ENCODE measurements around the gene HCN2.
"Not testable (repeated sequence)": the region's sequence is repeated elsewhere in the genome, so short reads cannot be mapped to it uniquely, and the experiment has no call there.

The HCN2 gene

DNA sequence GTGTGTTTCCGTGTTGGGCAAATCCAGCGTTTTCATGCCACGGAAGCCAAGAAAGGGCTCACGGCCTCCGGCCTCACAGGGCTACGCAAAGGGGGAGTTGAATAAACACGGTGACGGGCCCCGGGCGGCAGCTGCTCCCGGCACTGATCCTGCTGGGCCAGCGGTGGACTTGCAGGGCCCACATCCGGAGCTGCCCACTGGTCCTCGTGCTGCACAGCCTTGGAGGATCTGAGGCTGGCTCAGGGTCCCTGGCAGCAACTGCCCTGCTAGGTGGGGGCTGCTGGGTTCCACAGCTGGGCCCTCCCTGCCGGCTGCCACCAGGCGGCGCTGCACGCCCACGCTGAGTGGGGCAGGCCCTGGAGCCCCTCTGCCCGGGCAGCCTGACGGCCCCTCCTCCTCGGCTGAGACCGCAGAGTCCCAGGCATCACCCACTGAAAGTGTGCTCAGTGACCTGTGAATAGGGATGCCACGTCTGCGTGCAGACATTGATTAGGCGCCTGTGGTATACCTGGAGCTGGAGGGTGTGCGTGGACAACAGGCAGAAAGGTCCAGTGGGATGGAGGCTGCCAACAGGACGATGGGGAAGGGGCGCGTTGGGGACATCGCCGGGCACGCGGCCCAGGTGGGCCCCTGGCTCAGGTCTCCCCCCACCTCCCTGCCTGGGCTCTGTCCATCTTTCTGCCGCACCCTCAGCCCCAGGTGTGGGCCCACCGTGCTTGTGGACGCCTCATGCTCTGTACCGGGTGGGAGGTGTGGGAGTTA, 5.3 kb upstream of the HCN2 start:
- in situ Hi-C loops (cut with MboI; ENCODE audit: low sequenced_read_pairs) = no loop called here

- in situ Hi-C loops (cut with MboI; ENCODE audit: low sequenced_read_pairs) = not testable (repeated sequence)
These were observed 4.5 kb upstream of the HCN2 start for GRCh38 chr19:585146-585545.

- in situ Hi-C loops (cut with MboI; ENCODE audit: low sequenced_read_pairs) = no loop called here
These were observed 4.0 kb upstream of the HCN2 start for GRCh38 chr19:585551-586110.

- in situ Hi-C loops (cut with MboI; ENCODE audit: low sequenced_read_pairs) = no loop called here
These were observed 1.5 kb upstream of the HCN2 start for GRCh38 chr19:588093-588740.

- in situ Hi-C loops (cut with MboI; ENCODE audit: low sequenced_read_pairs) = no loop called here
These were observed 664 bp upstream of the HCN2 start for GRCh38 chr19:588741-589692.

- in situ Hi-C loops (cut with MboI; ENCODE audit: low sequenced_read_pairs) = no loop called here
These were observed 690 bp downstream of the HCN2 start for GRCh38 chr19:590396-590745.

GRCh38 chr19:590750-591098, 1.0 kb downstream of the HCN2 start:
- in situ Hi-C loops (cut with MboI; ENCODE audit: low sequenced_read_pairs) = no loop called here

- in situ Hi-C loops (cut with MboI; ENCODE audit: low sequenced_read_pairs) = no loop called here
These were observed 1.6 kb downstream of the HCN2 start for GRCh38 chr19:591099-591958.

DNA sequence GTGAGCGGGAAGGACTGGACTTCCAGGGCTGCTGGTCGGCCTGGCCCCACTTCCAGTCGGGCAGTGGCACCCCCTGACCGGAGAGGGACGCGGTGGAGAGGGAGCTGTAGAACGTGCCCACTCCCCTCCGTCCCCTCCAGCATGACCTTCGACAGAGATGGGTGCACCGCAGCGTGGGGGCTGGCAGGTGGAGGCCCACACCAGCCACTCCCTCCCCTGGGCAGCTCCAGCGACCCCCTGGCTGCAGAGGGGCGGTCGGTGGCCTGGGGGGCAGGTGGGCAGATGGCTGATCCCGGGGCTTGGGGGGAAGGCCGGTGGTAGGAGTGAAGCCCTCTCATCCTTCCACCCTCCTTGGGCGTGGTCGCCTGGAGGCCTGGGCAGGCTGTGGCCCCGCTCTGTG, 2.4 kb downstream of the HCN2 start:
- in situ Hi-C loops (cut with MboI; ENCODE audit: low sequenced_read_pairs) = no loop called here

DNA sequence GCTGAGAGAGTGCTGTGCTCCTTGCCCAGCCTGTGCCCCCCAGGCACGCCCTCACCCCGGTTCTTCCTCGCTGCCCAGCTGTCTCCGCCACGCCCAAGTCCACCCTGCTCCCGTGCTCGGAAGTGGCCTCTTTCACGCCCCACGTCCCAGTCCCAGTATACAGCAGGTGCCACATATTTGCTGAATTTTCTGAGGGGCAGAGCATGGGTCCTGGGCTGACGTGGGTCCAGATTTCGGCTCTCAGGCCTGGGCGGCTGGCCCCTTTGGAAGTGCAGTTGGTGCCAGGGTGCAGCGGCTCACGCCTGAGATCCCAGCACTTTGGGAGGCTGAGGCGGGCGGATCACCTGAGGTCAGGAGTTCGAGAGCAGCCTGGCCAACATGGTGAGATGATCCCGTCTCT, 3.4 kb downstream of the HCN2 start:
- in situ Hi-C loops (cut with MboI; ENCODE audit: low sequenced_read_pairs) = no loop called here

GRCh38 chr19:593505-593904, 3.8 kb downstream of the HCN2 start:
- in situ Hi-C loops (cut with MboI; ENCODE audit: low sequenced_read_pairs) = no loop called here

- in situ Hi-C loops (cut with MboI; ENCODE audit: low sequenced_read_pairs) = no loop called here
These were observed 4.7 kb downstream of the HCN2 start for GRCh38 chr19:594265-594870.

GRCh38 chr19:595326-596262, 5.9 kb downstream of the HCN2 start:
- in situ Hi-C loops (cut with MboI; ENCODE audit: low sequenced_read_pairs) = no loop called here

DNA sequence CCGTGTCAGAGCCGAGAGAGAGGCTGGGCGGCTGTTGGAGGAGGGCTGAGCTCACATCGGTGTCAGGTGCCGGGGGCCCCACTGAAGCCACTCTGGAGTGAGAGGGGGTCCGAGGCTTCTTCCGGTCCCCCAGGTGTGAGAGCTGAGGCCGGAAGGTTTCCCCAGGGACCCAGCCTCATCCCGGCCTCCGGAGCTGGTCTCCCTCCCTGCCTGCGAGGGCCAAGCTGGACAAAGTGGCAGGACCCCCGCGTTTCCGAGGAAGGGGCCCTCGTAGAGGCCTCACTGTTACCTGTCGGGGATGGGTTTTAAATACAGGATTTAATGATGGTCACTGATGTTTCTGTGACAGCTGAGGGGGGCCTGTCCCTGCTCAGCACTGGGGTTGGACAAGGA, 6.6 kb downstream of the HCN2 start:
- in situ Hi-C loops (cut with MboI; ENCODE audit: low sequenced_read_pairs) = no loop called here

- in situ Hi-C loops (cut with MboI; ENCODE audit: low sequenced_read_pairs) = no loop called here
These were observed 8.0 kb downstream of the HCN2 start for GRCh38 chr19:597406-598315.

GRCh38 chr19:601310-601709, 11.6 kb downstream of the HCN2 start:
- in situ Hi-C loops (cut with MboI; ENCODE audit: low sequenced_read_pairs) = no loop called here

DNA sequence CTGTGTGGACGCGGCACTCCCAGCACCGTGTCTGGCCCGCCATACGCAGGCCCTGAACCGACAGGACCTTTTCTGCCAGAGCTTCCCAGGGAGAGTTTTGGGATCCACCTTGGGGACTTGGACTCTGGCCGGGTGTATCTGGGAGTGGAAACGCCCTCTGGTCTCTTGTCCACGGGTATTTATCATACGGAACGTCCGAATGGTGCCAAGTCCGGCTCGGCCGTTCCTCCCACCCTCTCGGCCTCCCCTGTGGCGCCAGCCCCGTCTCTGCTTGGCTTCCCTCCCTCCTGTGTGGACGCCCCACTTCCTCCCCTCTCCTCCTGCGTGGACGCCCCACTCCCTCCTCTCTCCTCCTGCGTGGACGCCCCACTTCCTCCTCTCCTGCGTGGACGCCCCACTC, 12.1 kb downstream of the HCN2 start:
- in situ Hi-C loops (cut with MboI; ENCODE audit: low sequenced_read_pairs) = no loop called here
